Ecto neural progenitor cell (in vitro differentiated cells): Measurements from ENCODE around the gene CUL1.
"Not testable (repeated sequence)": the region's sequence is repeated elsewhere in the genome, so short reads cannot be mapped to it uniquely, and the experiment has no call there.

ENCODE experiments used
- DNase-seq: peaks from one replicate; pipeline ENCODE4 v3.0.0-alpha.2; 2018; ENCODE audit warnings: low spot score

CUL1 gene

DNA sequence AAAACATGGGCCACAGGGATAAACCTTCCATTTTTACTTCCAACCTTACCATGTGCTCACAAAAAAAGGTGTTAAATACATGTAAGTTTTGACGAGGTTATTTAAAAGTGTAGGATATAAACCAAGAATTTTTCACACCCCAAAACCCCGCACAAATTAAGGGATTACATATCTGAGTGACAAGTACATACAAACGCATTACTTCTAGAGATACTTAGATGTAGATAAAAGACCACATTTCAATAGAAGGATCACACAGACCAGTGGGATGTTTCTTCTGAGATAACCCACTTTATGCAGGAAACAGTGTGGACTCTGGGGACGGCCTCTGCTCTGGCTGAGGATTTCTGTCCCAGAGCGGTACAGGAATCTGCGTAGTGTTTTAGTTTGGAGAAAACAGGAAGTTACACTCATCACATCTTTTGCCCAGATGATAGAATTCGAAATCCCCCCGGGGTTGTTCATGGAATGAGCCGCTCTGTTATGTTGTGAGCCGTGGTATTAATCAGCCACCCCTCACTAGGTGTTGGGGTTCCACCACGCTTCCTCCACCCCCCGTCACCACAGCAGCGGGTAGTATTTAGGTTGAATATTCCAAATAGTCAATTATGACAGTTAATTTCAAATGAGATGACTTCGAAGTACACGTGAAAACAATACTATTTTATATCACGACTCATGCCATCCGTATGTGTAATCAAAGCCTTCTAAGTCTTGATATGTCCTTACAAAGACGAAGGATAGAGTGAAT, 1.3 kb upstream of the CUL1 start:
- DNase-seq = no peak

GRCh38 chr7:148698007-148698396, 701 bp upstream of the CUL1 start:
- no peak for DNase-seq

DNA sequence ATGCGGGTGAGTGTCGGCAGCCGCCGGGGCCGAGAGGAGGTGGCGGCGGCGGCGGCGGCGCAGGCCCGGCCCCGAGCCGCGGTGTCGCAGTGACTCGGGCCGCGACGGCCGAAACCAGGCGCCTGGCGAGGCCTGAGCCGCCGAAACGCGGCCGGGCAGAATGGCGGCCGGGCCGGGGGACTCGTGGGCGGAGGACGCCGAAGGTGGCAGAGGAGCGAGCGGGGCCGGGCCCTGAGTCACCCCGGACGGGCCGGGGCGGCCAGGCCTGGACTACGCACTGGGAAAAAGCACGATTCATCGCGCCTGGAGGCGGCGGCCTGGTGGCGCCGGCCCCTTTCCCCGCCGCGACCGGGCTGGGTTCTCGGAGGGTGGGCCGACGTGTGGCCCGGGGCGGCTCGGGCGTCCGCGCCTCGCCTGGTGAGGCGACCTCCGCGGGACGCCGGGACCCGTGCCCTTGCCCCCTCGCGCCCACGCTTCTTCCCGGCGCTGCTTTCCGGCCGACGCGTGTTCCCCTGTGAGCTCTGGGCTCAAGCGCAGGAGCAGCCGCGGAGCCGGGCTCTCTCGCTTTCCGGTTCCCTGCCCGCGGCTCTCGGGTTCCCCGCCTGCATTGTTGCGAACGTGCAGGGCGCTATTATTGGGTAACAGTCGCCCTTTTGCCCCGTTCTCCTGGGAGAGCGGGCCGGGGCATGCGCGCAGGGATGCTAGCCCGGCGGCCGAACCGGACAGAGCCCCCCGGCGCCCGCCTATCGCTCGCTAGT, 500 bp downstream of the CUL1 start:
- peak; percentile 75 for DNase-seq

- DNase-seq = no peak
These were observed 1.3 kb downstream of the CUL1 start for GRCh38 chr7:148699782-148700629.

DNA sequence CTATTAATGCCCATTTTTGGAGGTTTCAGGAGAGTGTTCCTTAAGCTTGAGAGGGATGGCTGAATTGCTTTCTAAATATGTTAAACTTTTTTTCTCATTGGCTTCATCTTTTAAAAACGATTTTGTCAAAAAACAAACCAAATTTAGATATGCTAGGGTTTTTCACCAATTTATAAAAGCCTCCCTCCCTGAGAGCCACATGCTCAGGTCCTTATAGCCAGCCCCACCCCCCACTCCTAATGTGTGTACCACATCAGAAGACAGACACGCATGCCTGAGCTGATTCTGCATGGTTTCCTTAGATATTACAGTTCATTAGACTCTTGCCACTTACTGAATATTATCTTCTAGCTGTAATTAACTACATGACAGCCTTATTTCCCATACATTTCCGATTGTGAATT, 2.0 kb downstream of the CUL1 start:
- no peak for DNase-seq

GRCh38 chr7:148701414-148701813, 2.7 kb downstream of the CUL1 start:
- no peak for DNase-seq

DNA sequence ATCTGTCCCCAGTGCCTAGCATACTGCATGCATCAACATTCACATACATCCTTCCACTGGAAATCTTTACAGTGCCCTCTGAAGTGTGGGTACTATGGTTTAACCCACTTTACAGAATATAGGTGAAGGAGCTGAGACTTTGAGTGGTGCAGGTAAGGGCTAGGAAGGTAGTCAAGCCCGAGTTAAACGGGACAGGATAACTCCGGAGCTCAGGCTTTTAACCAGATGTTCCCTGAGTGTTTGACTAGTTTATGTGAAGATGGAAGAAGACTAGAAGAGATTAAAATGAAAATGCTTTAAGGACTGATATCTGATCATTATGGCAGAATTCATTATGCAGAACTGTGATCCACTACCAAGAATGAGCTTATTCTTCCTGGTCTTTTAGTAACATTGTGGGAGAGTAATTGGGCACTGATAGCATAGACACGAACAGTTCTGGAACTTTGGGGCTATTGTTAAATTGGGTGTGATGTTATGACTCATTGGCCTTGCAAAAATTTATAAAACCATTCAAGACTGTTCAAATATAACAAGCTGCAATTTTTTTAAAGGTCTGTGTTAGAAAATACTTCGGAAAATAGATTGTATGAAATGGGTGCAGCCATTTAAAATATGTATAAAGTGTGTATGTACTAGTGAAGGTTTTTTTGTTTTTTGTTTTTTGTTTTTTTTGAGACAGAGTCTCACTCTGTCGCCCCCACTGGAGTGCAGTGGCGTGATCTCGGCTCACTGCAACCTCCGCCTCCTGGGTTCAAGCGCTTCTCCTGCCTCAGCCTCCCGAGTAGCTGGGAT, 4.4 kb downstream of the CUL1 start:
- no peak for DNase-seq

DNA sequence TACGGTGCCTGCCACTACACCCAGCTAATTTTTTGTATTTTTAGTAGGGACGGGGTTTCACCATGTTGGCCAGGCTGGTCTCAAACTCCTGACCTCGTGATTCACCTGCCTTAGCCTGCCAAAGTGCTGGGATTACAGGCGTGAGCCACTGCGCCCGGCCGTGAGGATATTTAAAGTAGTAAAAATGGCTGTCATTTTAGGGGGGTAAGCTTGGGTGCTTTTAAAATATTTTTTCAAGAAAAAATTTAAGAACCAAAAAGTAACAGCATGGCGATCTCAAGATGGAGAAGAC, 4.9 kb downstream of the CUL1 start:
- DNase-seq = not testable (repeated sequence)

GRCh38 chr7:148704189-148704588, 5.5 kb downstream of the CUL1 start:
- no peak for DNase-seq

DNA sequence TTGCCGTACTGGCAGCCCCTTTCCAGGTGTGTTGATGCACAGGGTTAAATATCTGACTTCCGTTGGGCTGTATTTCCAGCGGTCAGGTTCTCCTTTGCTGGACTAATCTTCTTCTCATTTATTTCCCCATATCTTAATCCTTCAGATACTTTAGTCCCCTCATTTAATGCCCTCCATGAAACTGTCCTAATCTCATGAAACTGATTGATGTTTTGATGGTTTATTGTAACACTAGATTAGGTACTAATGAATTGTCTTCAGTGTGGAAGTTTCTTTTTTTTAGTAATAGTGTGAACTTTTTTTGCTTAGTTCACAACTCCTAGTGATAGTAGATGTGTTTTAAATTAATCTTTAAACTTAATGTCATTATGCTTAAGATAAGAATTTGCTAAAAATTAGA, 6.3 kb downstream of the CUL1 start:
- DNase-seq = no peak

GRCh38 chr7:148706368-148706767, 7.7 kb downstream of the CUL1 start:
- DNase-seq = no peak

- no peak for DNase-seq
These were observed 9.6 kb downstream of the CUL1 start for GRCh38 chr7:148708026-148708885.

GRCh38 chr7:148709014-148709413, 10.3 kb downstream of the CUL1 start:
- no peak for DNase-seq

DNA sequence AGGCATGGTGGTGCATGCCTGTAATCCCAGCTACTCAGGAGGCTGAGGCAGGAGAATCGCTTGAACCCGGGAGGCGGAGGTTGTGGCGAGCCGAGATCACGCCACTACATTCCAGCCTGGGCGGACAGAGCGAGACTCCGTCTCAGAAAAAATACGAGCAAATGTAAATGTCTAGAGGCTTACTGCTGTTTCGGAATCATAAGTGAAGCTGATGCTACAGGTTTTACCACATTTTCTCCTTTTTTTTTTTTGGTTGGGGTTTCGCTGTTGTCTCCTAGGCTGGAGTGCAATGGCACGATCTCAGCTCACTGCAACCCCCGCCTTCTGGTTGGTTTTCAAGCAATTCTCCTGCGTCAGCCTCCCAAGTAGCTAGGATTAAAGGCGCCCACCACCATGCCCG, 11.7 kb downstream of the CUL1 start:
- DNase-seq = not testable (repeated sequence)

GRCh38 chr7:148711191-148712102, 12.7 kb downstream of the CUL1 start:
- DNase-seq = no peak

DNA sequence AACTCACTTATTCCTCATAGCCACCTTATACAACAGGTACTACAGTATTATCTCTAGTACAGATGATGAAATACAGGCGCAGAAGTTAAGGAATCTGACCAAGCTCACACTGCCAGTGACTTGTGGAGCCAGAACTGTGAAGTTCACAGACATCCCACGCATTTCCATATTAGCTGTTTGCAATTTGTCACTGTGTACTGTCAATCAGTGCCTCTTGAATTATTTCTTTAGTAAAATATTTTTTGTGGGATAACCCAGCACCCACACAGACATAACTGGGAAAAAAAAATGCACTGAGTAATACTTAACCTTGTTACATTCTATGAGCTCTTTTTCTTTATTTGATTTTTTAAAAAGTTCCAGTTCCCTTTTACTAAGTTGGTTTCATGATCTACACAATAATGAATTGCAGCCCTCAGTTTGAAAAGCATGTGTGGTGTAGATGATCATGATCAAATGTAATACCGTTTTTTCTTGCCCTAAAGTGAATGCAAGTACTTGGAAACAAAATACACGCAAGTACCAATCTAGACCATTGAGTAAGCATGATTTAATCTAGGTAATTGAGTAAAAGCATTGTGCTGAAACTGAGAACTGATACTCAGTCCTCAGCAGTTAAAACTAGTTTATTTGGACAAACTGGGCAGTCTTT, 14.1 kb downstream of the CUL1 start:
- DNase-seq = no peak

DNA sequence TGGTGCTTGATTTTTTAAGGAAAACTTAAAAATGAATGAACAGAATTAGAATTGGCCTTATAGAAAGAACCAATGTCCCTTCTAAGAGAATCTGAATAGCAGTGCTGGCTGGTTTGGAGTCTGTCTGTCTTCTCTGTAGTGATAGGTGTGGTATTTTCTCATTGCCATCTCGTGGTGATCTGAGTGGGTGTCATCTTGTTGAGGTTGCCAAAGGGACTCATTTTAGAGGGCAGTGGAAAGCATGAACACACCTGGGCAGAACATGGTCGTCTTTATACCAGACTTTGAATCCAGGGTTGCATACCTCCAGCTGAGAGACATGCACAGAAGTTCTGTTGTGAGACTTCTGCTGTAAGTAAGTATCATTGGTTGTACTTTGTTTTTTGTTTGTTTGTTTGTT, 15.8 kb downstream of the CUL1 start:
- DNase-seq = no peak

- no peak for DNase-seq
These were observed 16.3 kb downstream of the CUL1 start for GRCh38 chr7:148715027-148715426.

GRCh38 chr7:148717266-148717793, 18.6 kb downstream of the CUL1 start:
- DNase-seq = no peak
